HG02623 (cell line): ENCODE measurements around the gene HIC1.
A peak's percentile ranks its signal among the peaks of the same experiment; 100 is the strongest.

Experiments
- ATAC-seq: cut with Tn5 transposase; IDR thresholded peaks from one replicate; pipeline ENCODE4 v1.9.1; 2021; ENCODE audit warnings: moderate library complexity; ENCODE audit not compliant: unreplicated experiment

Gene HIC1

GRCh38 chr17:2044263-2044894 lies 10.5 kb upstream of the HIC1 start:
- ATAC-seq: no peak

DNA sequence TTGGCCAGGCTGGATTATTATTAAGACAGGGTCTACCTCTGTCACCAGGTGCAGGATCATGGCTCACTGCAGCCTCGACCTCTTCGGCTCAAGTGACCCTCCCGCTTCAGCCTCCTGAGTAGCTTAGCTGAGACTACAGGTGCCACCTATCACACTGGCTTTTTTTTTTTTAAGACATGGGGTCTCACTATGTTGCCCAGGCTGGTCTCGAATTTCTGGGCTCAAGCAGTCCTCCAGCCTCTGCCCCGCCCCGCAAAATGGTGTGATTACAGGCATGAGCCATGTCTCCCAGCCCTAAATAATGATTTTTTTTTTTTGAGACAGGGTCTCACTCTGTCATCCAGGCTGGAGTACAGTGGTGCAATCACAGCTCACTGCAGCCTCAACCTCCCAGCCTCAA lies 7.3 kb upstream of the HIC1 start:
- ATAC-seq: no peak

- no peak for ATAC-seq
Measured at GRCh38 chr17:2048805-2049204, 6.1 kb upstream of the HIC1 start.

DNA sequence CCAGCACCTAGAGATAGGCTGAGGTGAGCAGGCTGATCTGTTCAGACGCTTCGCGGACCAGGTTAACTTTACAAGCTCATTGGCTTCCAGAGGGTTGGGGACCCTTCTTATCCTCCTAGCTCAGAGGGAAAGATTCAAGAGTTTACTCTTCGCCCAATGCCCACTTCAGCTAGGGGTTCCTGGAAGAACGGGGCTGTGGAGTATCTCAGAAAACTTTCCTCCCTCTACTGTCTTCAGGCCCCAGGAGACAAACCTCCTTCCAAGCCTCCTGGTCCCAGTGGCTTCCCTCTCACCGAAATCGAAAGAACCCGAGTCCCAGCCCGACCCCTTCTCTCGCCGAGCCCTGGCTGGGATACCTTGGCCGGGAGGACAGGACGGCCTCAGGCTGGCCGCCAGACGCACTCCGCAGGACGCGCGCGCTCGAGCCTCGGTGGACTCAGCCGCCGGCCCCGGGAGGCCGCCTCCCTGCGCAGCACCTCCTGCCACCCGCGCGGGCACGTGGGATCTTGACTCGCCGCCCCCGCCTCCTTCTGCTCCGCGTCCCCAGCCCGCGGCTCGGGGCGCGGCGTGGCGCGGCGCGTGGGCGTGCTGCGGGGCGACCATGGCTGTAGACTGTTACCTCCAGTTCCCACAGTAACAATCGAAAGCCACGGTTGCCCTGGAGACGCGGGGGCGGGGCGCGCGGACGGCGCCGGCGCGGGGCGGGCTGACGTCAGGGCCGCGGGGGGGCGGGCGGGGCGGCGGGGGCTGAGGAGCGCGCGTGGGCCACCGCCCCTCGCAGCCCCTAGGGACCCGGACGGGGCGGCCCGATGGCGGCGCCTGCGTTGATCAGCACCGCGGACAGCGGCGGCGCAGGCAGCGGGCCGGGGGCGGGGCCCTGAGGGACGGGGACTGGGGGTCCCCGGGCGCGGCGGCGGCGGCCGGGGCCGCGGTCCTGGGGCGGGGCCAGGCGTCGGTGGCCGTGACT lies 5.3 kb upstream of the HIC1 start:
- peak; percentile 47 for ATAC-seq

GRCh38 chr17:2050300-2051060 lies 4.4 kb upstream of the HIC1 start:
- peak; percentile 15 for ATAC-seq

GRCh38 chr17:2051061-2051932 lies 3.6 kb upstream of the HIC1 start:
- ATAC-seq: no peak

DNA sequence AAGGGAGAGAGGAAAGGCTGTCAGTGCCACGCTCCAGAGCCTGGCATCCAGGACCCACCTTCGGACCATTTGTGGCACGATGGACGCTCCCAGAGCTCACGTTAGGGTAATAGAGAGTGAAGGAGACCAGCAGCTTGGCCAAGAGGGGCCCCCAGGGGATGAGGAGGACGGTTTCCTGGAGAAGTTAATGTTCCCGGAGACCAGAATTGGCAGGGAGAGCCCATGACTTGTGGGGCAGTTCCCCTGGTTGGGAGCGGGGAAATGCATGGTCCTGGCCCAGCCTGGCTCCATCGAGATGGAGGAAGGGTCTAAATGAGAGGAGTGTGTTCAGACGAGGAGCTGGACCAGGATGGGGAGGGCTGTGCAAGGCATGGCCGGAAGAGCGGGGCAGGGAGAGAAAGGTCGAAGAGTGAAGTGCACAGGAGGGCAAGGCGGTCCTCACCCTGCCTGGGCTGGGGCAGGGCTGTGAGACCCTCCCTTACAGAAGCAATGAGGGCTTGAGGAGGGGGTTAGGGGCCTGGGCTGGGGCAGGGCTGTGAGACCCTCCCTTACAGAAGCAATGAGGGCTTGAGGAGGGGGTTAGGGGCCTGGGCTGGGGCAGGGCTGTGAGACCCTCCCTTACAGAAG lies 2.9 kb upstream of the HIC1 start:
- no peak for ATAC-seq

DNA sequence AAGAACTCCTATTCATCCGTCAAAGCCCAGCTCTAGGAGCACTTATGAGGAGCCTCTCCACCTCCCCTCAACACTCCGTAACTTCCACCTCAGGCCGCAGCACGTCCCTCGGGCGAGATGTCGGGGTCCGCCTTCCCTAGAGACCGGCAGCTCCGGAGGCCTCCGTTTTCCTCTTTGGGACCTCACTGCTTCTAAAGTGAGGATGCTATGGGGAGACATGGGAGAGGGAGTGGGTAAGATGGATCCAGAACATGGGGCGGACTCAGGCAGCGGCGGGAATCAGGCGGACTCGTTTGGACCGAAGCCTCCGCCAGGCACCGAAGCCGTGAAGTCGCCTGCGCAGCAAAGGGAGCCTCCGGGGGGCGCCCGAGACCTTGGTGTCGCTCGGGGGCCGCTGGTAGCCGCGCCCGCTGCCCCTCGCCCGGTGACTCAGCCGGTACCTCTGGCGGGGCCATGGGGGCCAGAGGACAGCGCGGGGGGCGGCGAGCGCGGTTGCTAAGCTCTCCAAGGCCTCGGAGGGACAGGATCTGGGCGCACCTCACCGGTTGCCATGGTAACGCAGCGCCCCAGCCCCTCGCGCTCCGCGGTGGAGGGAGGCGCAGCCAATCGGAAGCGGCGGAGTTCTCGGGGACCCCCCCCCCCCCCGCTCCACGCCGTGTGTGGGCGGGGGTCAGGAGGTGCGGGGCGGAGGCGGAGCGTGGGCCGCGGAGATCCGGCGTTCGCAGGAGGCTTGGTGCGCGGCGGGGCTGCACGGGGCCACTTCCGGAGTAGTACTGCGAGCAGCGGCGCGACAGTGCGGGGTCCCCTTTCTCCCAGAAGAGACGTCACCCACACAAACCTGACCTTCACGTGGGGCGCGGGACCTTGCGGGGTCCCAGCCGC lies 1.3 kb upstream of the HIC1 start:
- ATAC-seq: no peak

GRCh38 chr17:2054262-2054511 lies 716 bp upstream of the HIC1 start:
- no peak for ATAC-seq

DNA sequence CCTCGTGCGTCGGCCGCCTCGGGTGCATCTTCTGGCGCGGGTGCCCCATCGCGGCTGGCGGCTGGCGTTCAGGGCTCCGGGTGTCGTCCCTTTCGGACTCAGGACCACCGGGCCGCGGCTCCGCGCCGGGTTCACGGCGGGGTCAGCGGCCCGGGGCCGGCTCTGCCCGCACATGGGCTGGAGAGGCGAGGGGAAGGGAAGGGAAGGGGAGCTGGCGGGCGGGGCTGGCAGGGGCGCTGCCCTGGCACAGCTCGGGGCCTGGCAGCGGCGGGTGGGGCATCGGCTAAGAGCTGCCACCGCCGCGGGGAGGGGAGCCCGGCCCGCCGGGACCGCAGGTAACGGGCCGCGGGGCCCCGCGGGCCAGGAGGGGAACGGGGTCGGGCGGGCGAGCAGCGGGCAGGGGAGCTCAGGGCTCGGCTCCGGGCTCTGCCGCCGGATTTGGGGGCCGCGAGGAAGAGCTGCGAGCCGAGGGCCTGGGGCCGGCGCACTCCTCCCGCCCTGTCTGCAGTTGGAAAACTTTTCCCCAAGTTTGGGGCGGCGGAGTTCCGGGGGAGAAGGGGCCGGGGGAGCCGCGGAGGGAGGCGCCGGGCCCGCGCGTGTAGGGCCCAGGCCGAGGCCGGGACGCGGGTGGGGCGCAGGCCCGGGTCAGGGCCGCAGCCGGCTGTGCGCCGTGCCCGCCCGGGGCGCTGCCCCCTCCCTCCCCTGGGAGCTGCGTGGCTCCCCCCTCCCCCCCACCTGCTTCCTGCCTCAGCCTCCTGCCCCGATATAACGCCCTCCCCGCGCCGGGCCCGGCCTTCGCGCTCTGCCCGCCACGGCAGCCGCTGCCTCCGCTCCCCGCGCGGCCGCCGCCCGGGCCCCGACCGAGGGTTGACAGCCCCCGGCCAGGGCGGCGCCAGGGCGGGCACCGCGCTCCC lies 646 bp downstream of the HIC1 start:
- no peak for ATAC-seq

DNA sequence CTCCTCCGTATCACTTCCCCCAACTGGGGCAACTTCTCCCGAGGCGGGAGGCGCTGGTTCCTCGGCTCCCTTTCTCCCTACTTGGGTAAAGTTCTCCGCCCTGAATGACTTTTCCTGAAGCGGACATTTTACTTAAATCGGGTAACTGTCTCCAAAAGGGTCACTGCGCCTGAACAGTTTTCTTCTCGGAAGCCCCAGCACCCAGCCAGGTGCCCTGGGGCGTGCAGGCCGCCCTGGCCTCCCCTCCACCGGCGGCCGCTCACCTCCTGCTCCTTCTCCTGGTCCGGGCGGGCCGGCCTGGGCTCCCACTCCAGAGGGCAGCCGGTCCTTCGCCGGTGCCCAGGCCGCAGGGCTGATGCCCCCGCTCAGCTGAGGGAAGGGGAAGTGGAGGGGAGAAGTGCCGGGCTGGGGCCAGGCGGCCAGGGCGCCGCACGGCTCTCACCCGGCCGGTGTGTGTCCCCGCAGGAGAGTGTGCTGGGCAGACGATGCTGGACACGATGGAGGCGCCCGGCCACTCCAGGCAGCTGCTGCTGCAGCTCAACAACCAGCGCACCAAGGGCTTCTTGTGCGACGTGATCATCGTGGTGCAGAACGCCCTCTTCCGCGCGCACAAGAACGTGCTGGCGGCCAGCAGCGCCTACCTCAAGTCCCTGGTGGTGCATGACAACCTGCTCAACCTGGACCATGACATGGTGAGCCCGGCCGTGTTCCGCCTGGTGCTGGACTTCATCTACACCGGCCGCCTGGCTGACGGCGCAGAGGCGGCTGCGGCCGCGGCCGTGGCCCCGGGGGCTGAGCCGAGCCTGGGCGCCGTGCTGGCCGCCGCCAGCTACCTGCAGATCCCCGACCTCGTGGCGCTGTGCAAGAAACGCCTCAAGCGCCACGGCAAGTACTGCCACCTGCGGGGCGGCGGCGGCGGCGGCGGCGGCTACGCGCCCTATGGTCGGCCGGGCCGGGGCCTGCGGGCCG lies 1.6 kb downstream of the HIC1 start:
- ATAC-seq: no peak

DNA sequence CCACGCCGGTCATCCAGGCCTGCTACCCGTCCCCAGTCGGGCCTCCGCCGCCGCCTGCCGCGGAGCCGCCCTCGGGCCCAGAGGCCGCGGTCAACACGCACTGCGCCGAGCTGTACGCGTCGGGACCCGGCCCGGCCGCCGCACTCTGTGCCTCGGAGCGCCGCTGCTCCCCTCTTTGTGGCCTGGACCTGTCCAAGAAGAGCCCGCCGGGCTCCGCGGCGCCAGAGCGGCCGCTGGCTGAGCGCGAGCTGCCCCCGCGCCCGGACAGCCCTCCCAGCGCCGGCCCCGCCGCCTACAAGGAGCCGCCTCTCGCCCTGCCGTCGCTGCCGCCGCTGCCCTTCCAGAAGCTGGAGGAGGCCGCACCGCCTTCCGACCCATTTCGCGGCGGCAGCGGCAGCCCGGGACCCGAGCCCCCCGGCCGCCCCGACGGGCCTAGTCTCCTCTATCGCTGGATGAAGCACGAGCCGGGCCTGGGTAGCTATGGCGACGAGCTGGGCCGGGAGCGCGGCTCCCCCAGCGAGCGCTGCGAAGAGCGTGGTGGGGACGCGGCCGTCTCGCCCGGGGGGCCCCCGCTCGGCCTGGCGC lies 2.4 kb downstream of the HIC1 start:
- no peak for ATAC-seq

- no peak for ATAC-seq
Measured at GRCh38 chr17:2057760-2058585, 3.1 kb downstream of the HIC1 start.

- ATAC-seq: no peak
Measured at GRCh38 chr17:2058586-2059546, 4.0 kb downstream of the HIC1 start.
